Body of pancreas (tissue), 4 donors: ENCODE data around the gene FAM111B. TPM values are rescaled to one million over a fixed set of nuclear protein-coding genes. Genes with fewer than 3 reads are reported as not detected.
"Not testable (repeated sequence)": the region's sequence is repeated elsewhere in the genome, so short reads cannot be mapped to it uniquely, and the experiment has no call there.

Experiments
- ATAC-seq: fragments of 150-250 bp; one replicate; pipeline ENCODE4 v1.9.1; 2016
- DNase-seq, 4 donors: peaks; one replicate each; pipeline ENCODE4 v3.0.0-alpha.2; 2019
- H3K27ac ChIP-seq, 4 donors: fragments of 200-600 bp; sonication (generic); 1 replicate in 3 of 4; 2 replicates in 1 of 4; pipeline versions ENCODE4 v1.5.1 to v1.6.1; 2016 to 2019; ENCODE audit warnings: mild to moderate bottlenecking in 1 of 4, mixed read lengths in 1 of 4, moderate library complexity in 1 of 4
- H3K27me3 ChIP-seq, 2 donors: fragments of 200-600 bp; sonication (generic); one replicate each; pipeline ENCODE4 v1.6.0; 2016; ENCODE audit warnings: mild to moderate bottlenecking in 1 of 2
- H3K36me3 ChIP-seq, 2 donors: fragments of 200-600 bp; sonication (generic); replicated peaks in 1 of 2; 2 replicates each; pipeline ENCODE4 v1.5.1; 2016; ENCODE audit warnings: low read depth in 2 of 2; ENCODE audit not compliant: insufficient read depth in 1 of 2
- H3K4me1 ChIP-seq: fragments of 200-600 bp; sonication (generic); one replicate; pipeline ENCODE4 v1.6.0; 2016
- H3K4me3 ChIP-seq, 2 donors: fragments of 200-600 bp; sonication (generic); 1 replicate in 1 of 2; 2 replicates in 1 of 2; pipeline ENCODE4 v1.5.1; 2016 to 2019
- H3K9me3 ChIP-seq, 3 donors: fragments of 200-600 bp; sonication (generic); 1 replicate in 2 of 3; 2 replicates in 1 of 3; pipeline ENCODE4 v1.5.1; 2016
- CTCF ChIP-seq, 7 experiments: fragments of 450-650 bp in 4 of 7; fragments of 200-600 bp in 3 of 7; sonication (generic) in 3 of 7; IDR thresholded peaks; one replicate each; pipeline ENCODE4 v1.5.1; 2016 to 2019; ENCODE audit warnings: antibody characterized with exemption in 7 of 7
- POLR2A ChIP-seq, 3 donors: fragments of 450-650 bp; IDR thresholded peaks; one replicate each; pipeline ENCODE4 v1.6.1; 2016; ENCODE audit warnings: antibody characterized with exemption in 3 of 3, mild to moderate bottlenecking in 2 of 3
- WGBS, 2 donors: methylation state at CpG; one replicate each; pipeline ENCODE4 v1.1.5; 2017; 5-methylcytosine and 5-hydroxymethylcytosine counted together
- intact Hi-C: fragments of 100-400 bp; cut with DNase I; formaldehyde crosslinking; loops from one replicate; pipeline ENCODE4 v1.15.1; 2023
- total RNA-seq, 2 donors: library from RNA; depleted of rRNA; stranded (reverse); fragments of >200 nt; gene quantifications; one replicate each; pipeline ENCODE4 v1.1.0, GENCODE V29; 2016

The FAM111B gene
- total RNA-seq, 2 donors from 2014 or later = 0.33 TPM; not detected in 1

- Histone ChIP-seq H3K36me3 (no peaks in the 10 kb centered on the region), H3K4me1 (peaks cover 9% of the 10 kb centered on the region), H3K27ac (no peak overlapping the region), H3K27me3 (no peaks in the 10 kb centered on the region), H3K9me3 (peaks cover 0 to 5% (median 0%) of the 10 kb centered on the region in 3 donors), H3K4me3 (no peak overlapping the region)
- DNase-seq (peak; percentile 84 to 87 (median 85)), ATAC-seq (peak; percentile 99)
- intact Hi-C loops = no loop called here
- WGBS, 2 donors = 9% methylated on average over 19 to 20 of the region's 20 CpGs
- TF ChIP-seq CTCF (IDR thresholded peaks at IDR 0.05) = peak; percentile 88 to 97 (median 93)
- TF ChIP-seq POLR2A (IDR thresholded peaks at IDR 0.05) = no peak
These were observed 28.8 kb downstream of the FAM111B start for GRCh38 chr11:59135648-59136461.

- H3K9me3 ChIP-seq, H3K36me3 ChIP-seq, DNase-seq, ATAC-seq, H3K4me3 ChIP-seq, intact Hi-C loops, H3K4me1 ChIP-seq, H3K27me3 ChIP-seq, H3K27ac ChIP-seq: not testable (repeated sequence)
- WGBS, 2 donors = 53 to 57% methylated on average over 6 of the region's 6 CpGs
These were observed 29.5 kb downstream of the FAM111B start for GRCh38 chr11:59136551-59136950.

- WGBS, 2 donors = 87 to 93% methylated on average over 8 to 15 of the region's 17 CpGs
- Histone ChIP-seq H3K27me3 (no peaks in the 10 kb centered on the region), H3K4me3 (no peak overlapping the region), H3K9me3 (no peaks in the 10 kb centered on the region), H3K36me3 (no peaks in the 10 kb centered on the region), H3K27ac (no peak overlapping the region), H3K4me1 (peaks cover 13% of the 10 kb centered on the region)
- ATAC-seq (no peak), DNase-seq (no peak)
- TF ChIP-seq CTCF (IDR thresholded peaks at IDR 0.05) (no peak), POLR2A (IDR thresholded peaks at IDR 0.05) (no peak)
- intact Hi-C loops = no loop called here
These were observed 30.2 kb downstream of the FAM111B start for GRCh38 chr11:59137190-59137589.

GRCh38 chr11:59138643-59139042 lies 31.6 kb downstream of the FAM111B start:
- 70 to 80% methylated on average over 2 of the region's 2 CpGs for WGBS, 2 donors

GRCh38 chr11:59141191-59141590 lies 34.2 kb downstream of the FAM111B start:
- intact Hi-C loops = no loop called here

More at GRCh38 chr11:59138643-59139042, 31.6 kb downstream of the FAM111B start:
- no peak for DNase-seq
- no peaks in the 10 kb centered on the region for H3K9me3 ChIP-seq
- no peaks in the 10 kb centered on the region for H3K27me3 ChIP-seq
- ATAC-seq = no peak
- no peak overlapping the region for H3K4me3 ChIP-seq
- TF ChIP-seq POLR2A (IDR thresholded peaks at IDR 0.05) = no peak
- TF ChIP-seq CTCF (IDR thresholded peaks at IDR 0.05) = no peak
- no peaks in the 10 kb centered on the region for H3K36me3 ChIP-seq
- peaks cover 17% of the 10 kb centered on the region for H3K4me1 ChIP-seq
- H3K27ac ChIP-seq = no peak overlapping the region
- intact Hi-C loops = no loop called here

More at GRCh38 chr11:59141191-59141590, 34.2 kb downstream of the FAM111B start:
- no peak overlapping the region for H3K27ac ChIP-seq
- H3K4me1 ChIP-seq = peaks cover 24% of the 10 kb centered on the region
- no peaks in the 10 kb centered on the region for H3K27me3 ChIP-seq
- no peak for DNase-seq
- no peaks in the 10 kb centered on the region for H3K36me3 ChIP-seq
- no peak for ATAC-seq
- TF ChIP-seq CTCF (IDR thresholded peaks at IDR 0.05) (no peak), POLR2A (IDR thresholded peaks at IDR 0.05) (no peak)
- H3K9me3 ChIP-seq = no peaks in the 10 kb centered on the region
- H3K4me3 ChIP-seq = no peak overlapping the region
- WGBS, 2 donors = 88 to 92% methylated on average over 4 of the region's 4 CpGs
